GM19328 (cell line): ENCODE measurements around the gene MAML2.

ENCODE experiments used
- ATAC-seq: cut with Tn5 transposase; IDR thresholded peaks from one replicate; pipeline ENCODE4 v1.9.1; 2021; ENCODE audit warnings: mild to moderate bottlenecking, moderate library complexity; ENCODE audit not compliant: unreplicated experiment

Gene MAML2

GRCh38 chr11:96107143-96107824 is 235.7 kb downstream of the MAML2 start:
- ATAC-seq: no peak

- ATAC-seq: no peak
Observed at GRCh38 chr11:96106645-96107044, 236.3 kb downstream of the MAML2 start.

DNA sequence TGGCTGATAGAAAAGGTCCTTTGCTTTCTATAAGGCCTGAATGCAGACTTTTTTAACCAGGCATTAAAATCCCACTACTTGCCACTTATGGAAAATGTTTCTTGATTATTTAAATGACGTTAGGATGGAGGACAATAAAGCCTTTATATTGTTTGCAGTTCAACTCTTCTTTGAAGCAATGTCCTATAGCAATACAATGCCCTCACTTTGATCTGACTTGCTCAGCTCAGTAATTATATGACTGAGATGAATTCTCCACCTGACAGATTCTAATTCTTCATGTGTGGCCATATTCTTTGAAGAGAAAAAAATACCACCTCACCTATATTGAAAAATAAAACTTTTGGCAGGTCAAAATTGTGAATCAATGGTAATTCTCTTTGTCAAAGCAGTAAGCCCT is 237.1 kb downstream of the MAML2 start:
- ATAC-seq: no peak

DNA sequence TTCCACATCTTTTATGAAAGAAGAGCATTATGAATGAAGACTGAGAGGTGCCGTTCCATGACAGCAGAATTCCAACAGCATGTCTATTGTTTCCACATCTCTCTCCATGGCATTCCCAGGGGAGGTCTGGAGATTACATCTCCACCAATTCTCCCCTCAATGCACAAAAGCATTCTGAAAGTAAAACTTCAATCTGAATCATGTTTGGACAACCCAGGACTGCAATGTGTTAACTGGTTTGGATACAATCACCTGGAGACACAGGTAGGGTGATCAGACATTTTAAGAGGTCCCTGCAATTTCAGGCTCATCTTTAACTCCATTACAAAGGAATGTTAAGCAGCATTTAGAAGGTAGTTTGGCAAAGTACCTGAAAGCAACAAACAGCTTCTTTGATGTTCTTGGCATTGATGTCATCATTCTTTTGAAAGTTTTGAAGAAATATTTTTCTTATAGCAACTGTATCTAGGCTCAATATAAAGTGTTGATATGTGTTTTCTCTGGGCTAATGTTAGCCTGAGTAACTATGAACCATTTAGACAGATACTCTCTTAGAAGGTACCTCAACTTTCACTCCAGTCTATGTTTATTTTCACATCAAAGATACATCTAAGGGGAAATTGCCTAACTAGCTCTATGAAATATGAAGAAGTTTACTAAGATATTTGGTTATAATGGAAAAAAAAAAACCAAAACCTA is 237.6 kb downstream of the MAML2 start:
- ATAC-seq: no peak

DNA sequence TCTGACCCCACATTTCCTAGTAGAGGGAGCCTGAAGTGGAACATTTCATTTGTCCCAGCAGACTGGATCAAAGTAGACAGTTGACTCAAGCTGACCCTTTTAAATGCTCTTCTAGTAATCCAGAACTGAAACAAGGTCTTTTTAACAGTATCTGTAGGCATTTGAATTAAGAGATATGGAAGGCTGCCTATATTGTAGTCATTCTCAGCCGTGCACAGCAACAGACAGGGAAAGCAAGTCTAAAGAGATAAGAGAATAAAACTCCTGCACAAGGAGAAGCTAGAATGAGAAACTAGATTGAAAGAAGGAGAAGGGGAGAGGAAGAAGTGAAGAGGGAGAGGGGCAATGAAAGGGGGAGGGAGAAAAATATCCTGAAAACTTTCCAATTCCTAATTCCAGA is 238.5 kb downstream of the MAML2 start:
- ATAC-seq: no peak

DNA sequence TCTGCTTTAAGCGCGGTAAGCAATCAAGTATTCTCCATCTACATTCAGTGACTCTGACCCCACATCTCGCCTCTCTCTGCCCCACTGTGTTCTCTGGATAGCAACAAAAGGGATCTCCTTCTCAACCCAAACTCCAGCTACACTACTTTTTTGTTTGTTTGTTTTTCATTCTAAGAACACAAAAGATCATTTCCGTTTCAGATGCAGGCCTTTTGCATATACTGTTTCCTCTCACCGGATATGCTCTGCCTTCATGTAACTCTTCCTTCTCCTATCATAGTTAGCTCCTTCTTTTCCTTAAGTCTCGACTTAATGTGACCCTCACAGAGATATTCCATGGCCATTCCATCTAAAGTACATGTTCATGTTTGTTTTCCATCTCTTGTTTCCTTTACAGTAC is 239.3 kb downstream of the MAML2 start:
- no peak for ATAC-seq

- no peak for ATAC-seq
Observed at GRCh38 chr11:96103102-96103501, 239.9 kb downstream of the MAML2 start.

GRCh38 chr11:96102664-96103078 is 240.3 kb downstream of the MAML2 start:
- no peak for ATAC-seq

DNA sequence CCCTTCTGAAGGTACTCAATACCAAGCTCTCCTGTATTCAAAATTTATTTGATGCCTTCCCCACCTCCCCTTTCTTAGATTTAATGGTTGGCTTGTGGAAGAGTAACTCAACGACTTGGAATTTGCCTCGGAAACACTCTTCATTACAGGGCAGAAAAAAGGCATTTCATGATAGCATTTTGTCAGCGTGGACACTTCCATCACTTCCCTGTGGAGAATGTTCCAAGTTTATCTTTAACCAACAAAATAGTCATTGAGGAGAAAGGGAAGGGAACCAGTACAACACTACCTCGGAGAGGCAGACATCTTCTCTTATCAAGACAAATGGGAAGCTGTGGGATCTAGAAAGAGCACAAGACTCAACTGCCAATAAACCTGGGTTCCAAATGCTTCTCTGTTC is 241.8 kb downstream of the MAML2 start:
- no peak for ATAC-seq

DNA sequence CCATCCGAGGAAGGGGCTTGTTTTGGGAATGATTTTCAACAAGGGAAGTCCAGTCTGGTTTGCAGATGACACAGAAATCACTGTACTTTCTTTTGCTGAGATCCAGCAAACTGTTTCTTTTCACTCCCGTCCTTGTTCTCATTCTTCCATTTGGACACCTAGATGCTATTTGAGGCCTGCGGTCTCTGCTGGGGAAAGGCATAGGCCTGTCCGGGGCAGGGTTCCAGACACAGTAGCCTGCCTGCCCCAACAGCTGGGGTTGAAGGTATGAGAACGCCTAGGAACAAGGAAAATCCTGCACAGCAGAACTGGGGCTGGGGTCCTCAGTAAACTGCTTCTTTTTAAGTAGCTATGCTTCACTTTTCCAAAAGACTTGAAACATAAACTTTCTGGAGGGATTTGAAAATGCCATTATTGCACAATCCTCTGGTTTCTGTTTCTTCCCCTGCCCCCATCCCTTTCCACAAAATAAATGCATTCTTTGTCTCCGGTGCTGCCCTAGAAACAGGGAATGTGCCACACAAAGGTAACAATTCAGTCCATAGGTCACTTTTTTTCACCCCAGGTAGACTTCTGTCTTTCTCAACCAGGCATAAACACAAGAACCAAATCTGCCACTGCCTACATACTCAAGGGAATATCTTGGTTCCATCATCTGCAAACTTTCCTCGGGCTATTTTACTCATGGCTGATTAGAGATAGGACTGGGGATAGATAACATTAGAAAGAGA is 244.3 kb downstream of the MAML2 start:
- ATAC-seq: no peak

GRCh38 chr11:96097844-96098421 is 245.1 kb downstream of the MAML2 start:
- ATAC-seq: no peak

- ATAC-seq: no peak
Observed at GRCh38 chr11:96096360-96096759, 246.6 kb downstream of the MAML2 start.

- ATAC-seq: no peak
Observed at GRCh38 chr11:96095884-96096303, 247.1 kb downstream of the MAML2 start.

DNA sequence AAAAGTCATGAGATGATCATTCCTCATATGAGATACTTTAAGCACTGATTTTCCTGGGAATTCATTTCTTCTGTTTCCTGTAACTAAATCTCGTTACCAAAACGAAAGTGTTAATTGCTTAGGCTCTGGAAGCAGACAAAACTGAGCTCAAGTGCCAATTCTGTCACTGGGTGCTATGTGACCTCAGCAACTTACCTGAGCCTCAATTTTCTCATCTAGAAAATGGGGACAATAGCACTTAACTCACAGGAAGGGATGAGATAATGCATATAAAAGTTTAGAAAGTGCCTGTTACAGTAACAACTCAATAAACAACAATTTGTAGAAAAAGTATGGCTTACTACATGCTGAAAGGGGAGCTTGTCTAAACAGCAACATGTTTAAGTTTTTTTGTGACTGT is 248.8 kb downstream of the MAML2 start:
- no peak for ATAC-seq

DNA sequence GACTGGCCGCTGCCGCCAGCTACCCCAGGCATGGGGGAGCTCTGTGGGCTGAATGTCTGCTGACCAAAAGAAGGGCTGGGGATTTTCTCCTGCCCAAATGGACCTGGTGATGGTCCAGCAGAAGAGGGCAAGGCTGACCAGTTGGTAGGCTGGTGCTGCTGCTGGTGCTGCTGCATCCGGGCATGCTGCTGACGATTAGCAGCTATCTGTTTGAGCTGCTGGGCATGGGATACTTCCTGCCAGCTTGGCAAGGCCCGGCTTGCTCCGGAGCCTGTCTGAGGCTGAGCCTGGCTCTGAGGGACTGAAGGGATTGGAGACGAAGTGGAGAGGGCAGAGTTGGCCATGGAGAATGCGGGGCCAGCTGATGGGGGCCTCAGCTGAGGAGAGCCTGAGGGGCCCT is 250.5 kb downstream of the MAML2 start:
- ATAC-seq: no peak

- ATAC-seq: no peak
Observed at GRCh38 chr11:96091476-96091875, 251.5 kb downstream of the MAML2 start.

- ATAC-seq: no peak
Observed at GRCh38 chr11:96090711-96091110, 252.3 kb downstream of the MAML2 start.

DNA sequence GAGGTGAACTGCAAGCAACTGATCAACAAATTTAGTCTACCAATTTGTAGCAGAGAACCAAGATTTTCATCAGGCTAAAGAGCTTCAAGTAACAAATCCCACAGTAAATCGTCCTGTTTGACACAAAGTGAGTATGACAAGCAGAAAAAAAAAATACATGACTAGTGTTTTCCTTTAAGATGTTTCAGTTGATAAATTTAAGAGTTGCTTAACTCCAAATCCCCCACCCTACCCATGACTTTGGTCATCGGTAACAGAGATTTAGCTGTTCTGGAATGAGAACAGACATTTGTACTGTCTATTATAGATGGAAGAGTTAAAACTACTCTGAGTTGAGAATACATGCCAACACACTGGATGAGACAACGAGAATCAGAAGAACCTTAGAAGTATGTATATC is 254.1 kb downstream of the MAML2 start:
- no peak for ATAC-seq

DNA sequence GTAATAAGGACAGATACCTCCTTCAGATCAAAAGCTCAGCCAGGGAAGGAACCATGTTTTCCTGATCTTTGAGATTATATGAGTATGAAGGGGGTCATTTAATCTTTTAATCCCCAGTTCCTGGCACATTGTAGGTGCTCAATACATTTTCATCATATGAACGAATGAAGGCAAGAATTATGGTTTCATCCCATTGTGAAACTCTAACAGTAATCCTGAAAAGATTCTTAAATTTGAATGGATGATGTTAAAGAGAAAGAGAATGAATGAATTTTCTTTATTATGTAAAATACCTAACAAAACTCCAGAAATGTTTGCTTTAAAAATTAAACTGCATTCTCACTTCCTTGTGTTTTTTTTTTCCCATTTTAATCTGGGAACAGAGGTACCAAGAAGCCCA is 256.9 kb downstream of the MAML2 start:
- ATAC-seq: no peak

DNA sequence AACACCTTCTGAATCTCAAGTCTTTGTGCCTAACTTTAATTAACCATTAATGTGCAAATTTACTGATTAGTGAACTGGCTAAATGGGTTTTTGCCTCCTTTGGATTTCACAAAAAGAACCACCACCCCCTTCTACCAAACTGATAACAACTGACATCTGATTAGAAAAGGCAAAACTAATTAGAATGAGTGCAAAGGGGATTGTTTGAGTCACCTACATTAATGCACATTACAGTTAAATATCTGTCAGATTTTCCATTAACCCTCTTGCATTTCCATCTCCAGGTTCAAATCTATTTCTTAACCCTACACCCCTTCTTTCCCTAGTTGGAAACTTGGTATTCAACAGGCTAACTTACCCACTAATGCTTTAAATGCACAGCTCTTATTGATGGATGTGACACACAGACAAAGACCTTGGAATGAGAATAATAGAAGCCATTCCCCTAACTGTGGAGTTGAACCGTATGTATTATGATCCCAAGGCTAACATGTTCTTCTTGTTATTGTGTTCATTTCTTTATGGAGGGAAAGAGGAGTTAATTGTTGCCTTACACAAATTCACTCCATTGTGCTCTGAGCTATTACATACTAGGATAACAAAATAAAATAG is 257.6 kb downstream of the MAML2 start:
- ATAC-seq: no peak

DNA sequence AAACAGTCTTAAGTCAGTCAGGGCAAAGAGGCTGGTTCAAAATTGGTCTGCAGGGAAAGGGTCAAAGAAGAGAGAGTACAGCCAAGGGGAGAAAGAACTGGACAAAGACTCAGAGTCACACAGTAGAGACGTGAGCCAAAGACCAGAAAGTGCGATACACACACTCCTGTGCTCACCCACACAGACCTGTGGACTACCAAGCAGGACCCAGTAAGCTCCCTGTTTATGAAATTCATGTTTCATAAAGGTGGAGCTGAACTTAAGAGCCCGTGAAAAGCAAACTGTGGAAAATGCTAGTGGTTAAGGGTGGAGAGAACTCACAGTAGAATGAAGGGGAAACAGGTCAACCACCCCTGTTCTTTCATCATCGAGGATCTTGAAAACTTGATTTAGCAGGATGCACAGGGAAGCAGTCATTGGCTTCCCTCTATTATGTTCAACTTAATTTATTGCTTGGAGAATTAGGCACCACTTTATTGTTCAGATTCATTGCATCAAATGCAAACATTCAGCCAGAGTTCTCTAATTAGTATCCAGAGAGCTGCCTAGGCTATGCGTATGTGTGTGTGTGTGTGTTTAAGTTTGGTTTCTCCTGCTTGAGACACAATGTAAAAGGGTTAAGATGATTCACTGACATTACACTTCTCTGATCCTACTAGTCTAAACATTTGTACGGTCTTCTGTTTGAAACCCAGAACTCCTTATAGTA is 258.2 kb downstream of the MAML2 start:
- ATAC-seq: no peak
